Activated CD4-positive, alpha-beta T cell treated with anti-CD3 and anti-CD28 coated beads, Interleukin-2, amount 50 U/mL, for 1 hour (primary cell): ENCODE data around the gene NOLC1.

Experiments used
- DNase-seq: peaks from one replicate; pipeline ENCODE4 v3.0.0-alpha.2; 2020

The NOLC1 gene

DNA sequence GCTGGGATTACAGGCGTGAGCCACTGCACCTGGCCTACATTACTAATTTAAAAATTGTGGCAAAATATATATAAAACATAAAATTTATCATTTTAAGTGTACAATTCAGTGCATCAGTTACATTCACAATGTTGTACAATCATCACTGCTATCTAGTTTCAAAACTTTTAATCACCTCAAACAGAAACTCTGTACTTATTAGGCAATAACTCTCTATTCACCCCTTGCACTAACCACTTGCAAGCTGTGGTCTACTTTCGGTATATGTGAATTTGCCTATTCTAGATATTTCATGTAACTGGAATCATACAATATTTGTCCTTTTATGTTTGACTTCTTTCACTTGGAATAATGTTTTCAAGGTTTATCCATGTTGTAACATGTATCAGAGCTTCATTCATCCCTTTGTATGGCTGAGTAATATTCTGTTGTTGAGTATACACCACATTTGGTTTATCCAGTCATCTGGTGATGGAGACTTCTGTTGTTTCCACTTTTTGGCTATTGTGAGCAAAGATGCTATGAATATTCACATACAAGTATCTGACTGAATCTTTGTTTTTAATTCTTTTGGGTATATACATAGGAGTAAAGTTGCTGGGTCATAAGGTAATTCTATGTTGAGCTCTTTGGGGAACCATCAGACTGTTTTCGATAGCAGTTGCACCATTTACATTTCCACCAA lies 59.6 kb downstream of the NOLC1 start:
- no peak for DNase-seq
